Hepatocyte (in vitro differentiated cells): Measurements from ENCODE around the gene PARN.

Experiments
- CTCF ChIP-seq: fragments of 200-600 bp; sonication (generic); IDR thresholded peaks from 2 replicates; pipeline ENCODE4 v1.5.1; 2016; ENCODE audit warnings: antibody characterized with exemption, mild to moderate bottlenecking; ENCODE audit not compliant: poor library complexity
- EZH2 ChIP-seq: fragments of 200-600 bp; sonication (generic); IDR thresholded peaks from 2 replicates; pipeline ENCODE4 v1.6.1; 2016; ENCODE audit warnings: antibody characterized with exemption, mild to moderate bottlenecking, borderline replicate concordance
- EZH2phosphoT487 ChIP-seq: fragments of 200-600 bp; sonication (generic); IDR thresholded peaks from one replicate; pipeline ENCODE4 v1.6.1; 2018; ENCODE audit warnings: antibody characterized with exemption, mild to moderate bottlenecking, low read depth, moderate library complexity; ENCODE audit not compliant: unreplicated experiment, severe bottlenecking

- TF ChIP-seq EZH2phosphoT487 (no peak), EZH2 (no peak), CTCF (no peak)
Measured at GRCh38 chr16:14511800-14512135, 118.3 kb downstream of the PARN start.
